ENCODE data around the gene ADAT2. TPM values are rescaled to one million over a fixed set of nuclear protein-coding genes. Genes with fewer than 3 reads are reported as not detected.

ADAT2 gene
- 2.5 and 4.4 TPM in 2 replicates for total RNA-seq

GRCh38 chr6:143450453-143451371 is at the start of gene ADAT2, which contains the start of gene PEX3:
ADAT2 (minus strand) TSS chr6:143450695; CDS start chr6:143450658, 37 bp downstream.
PEX3 (plus strand) TSS chr6:143450805; CDS start chr6:143451043, 238 bp downstream.

Other genes starting within 250 kb of the ADAT2 start
- 8.2 and 11.1 TPM in 2 replicates for gene PEX3, start 110 bp upstream of the ADAT2 start, total RNA-seq
- gene FUCA2, start 61.0 kb upstream of the ADAT2 start, total RNA-seq, result 67.8 and 74.8 TPM in 2 replicates
- 18.5 and 20.8 TPM in 2 replicates for gene PHACTR2, start 227.3 kb upstream of the ADAT2 start, total RNA-seq

Measured in bronchus fibroblast of lung (primary cell).